K562 (cell line): ENCODE results near the gene GUCA1A. TPM values are rescaled to one million over a fixed set of nuclear protein-coding genes. Genes with fewer than 3 reads are reported as not detected.
A peak's percentile ranks its signal among the peaks of the same experiment; 100 is the strongest.

ENCODE experiments used
- ATF3 ChIP-seq, 2 experiments: fragments of 450-650 bp in 1 of 2; sonication (generic) in 1 of 2; formaldehyde crosslinking in 1 of 2; IDR thresholded peaks in 1 of 2; conservative IDR thresholded peaks in 1 of 2; 2 replicates each; pipeline versions ENCODE4 v1.6.1 to v1.8.1; 2016 to 2023; ENCODE audit warnings: mild to moderate bottlenecking in 2 of 2, moderate library complexity in 2 of 2, inconsistent platforms in 1 of 2, missing genetic modification reagents in 1 of 2
- BRD9 ChIP-seq: fragments of 450-650 bp; IDR thresholded peaks from 2 replicates; pipeline ENCODE4 v1.6.1; 2018; ENCODE audit warnings: low read depth; ENCODE audit not compliant: partially characterized antibody
- CBFA2T3 ChIP-seq: fragments of 450-650 bp; IDR thresholded peaks from 2 replicates; pipeline ENCODE4 v1.6.1; 2017
- CC2D1A ChIP-seq: fragments of 450-650 bp; IDR thresholded peaks from 2 replicates; pipeline ENCODE4 v1.6.1; 2017; ENCODE audit warnings: mild to moderate bottlenecking
- CREB3 ChIP-seq: fragments of 450-650 bp; conservative IDR thresholded peaks from 2 replicates; pipeline ENCODE4 v1.6.1; 2016; ENCODE audit warnings: missing genetic modification characterization, low read depth, mild to moderate bottlenecking, missing compliant biosample characterization, moderate library complexity
- ETS2 ChIP-seq: IDR thresholded peaks from 2 replicates; pipeline ENCODE4 v1.6.1; 2016; ENCODE audit warnings: borderline replicate concordance, missing genetic modification characterization, mild to moderate bottlenecking, moderate library complexity, missing compliant biosample characterization; ENCODE audit not compliant: poor library complexity, severe bottlenecking
- RBM14 ChIP-seq: fragments of 200-400 bp; formaldehyde crosslinking; IDR thresholded peaks from 2 replicates; pipeline ENCODE4 v1.6.1; 2018; ENCODE audit warnings: low read depth, mild to moderate bottlenecking, low read length, moderate library complexity, borderline replicate concordance; ENCODE audit not compliant: insufficient read depth
- RBM17 ChIP-seq: fragments of 200-400 bp; formaldehyde crosslinking; IDR thresholded peaks from 2 replicates; pipeline ENCODE4 v1.6.1; 2017; ENCODE audit warnings: low read depth, mild to moderate bottlenecking, low read length, borderline replicate concordance
- RFX1 ChIP-seq: fragments of 450-650 bp; IDR thresholded peaks from 2 replicates; pipeline ENCODE4 v1.6.1; 2016; ENCODE audit warnings: mild to moderate bottlenecking, moderate library complexity
- STAT5A ChIP-seq: IDR thresholded peaks from 2 replicates; pipeline ENCODE4 v1.6.1; 2012; ENCODE audit warnings: low read length, inconsistent platforms, borderline replicate concordance
- TFAP4 ChIP-seq: sonication (generic); formaldehyde crosslinking; IDR thresholded peaks from 2 replicates; pipeline ENCODE4 v1.8.0; 2022; ENCODE audit warnings: missing genetic modification reagents, mild to moderate bottlenecking, moderate library complexity, borderline replicate concordance
- ZBTB34 ChIP-seq: fragments of 250-450 bp; sonication (Bioruptor Pico); IDR thresholded peaks from 2 replicates; pipeline ENCODE4 v1.8.0; 2021; ENCODE audit warnings: mild to moderate bottlenecking, moderate library complexity
- ZFP30 ChIP-seq: fragments of 250-450 bp; sonication (Bioruptor Pico); IDR thresholded peaks from 2 replicates; pipeline ENCODE4 v1.8.0; 2022; ENCODE audit warnings: moderate library complexity, mild to moderate bottlenecking, inconsistent platforms, borderline replicate concordance
- ZFP36 ChIP-seq: fragments of 150-350 bp; IDR thresholded peaks from 2 replicates; pipeline ENCODE4 v1.6.1; 2018; ENCODE audit warnings: low read length, low read depth; ENCODE audit not compliant: partially characterized antibody
- ZNF239 ChIP-seq: fragments of 250-450 bp; sonication (Bioruptor Pico); IDR thresholded peaks from 2 replicates; pipeline ENCODE4 v1.4.0; 2020; ENCODE audit warnings: mild to moderate bottlenecking
- ZNF561 ChIP-seq: fragments of 450-650 bp; formaldehyde crosslinking; conservative IDR thresholded peaks from 2 replicates; pipeline ENCODE4 v1.4.0; 2020; ENCODE audit warnings: mild to moderate bottlenecking, moderate library complexity
- ZNF696 ChIP-seq: fragments of 250-450 bp; sonication (Bioruptor Pico); conservative IDR thresholded peaks from 2 replicates; pipeline ENCODE4 v1.4.0; 2020; ENCODE audit warnings: mild to moderate bottlenecking, moderate library complexity
- ZSCAN29 ChIP-seq: fragments of 450-650 bp; IDR thresholded peaks from 2 replicates; pipeline ENCODE4 v1.6.1; 2017
- polyA plus RNA-seq, 8 experiments: library from polyadenylated mRNA; depleted of rRNA in 4 of 8; stranded (reverse) in 5 of 8; unstranded in 3 of 8; fragments of >200 nt; fragmentation: Nextera tagmentation in 2 of 8; fragmentation: Illumina TruSeq in 1 of 8; extraction: Ambion mirVana in 2 of 8; extraction: Trizol in 1 of 8; gene quantifications; 2 replicates each; pipeline versions ENCODE4 v1.2.1 to v1.2.3, GENCODE V29; 2011 to 2014; ENCODE audit warnings: inconsistent platforms in 1 of 8, missing spikeins in 1 of 8
- total RNA-seq, 7 experiments: library from RNA; depleted of rRNA in 6 of 7; stranded (reverse); fragments of >200 nt in 6 of 7; fragmentation: Illumina TruSeq in 2 of 7; extraction: Trizol in 2 of 7; gene quantifications; 2 replicates each; pipeline versions ENCODE4 v1.2.1 to v1.2.3, GENCODE V29; 2011 to 2021; ENCODE audit warnings: low replicate concordance in 1 of 7
- TF ChIP-seq, protein P1 (sequence below), 2 experiments: fragments of 450-650 bp; conservative IDR thresholded peaks; 2 replicates each; pipeline ENCODE4 v1.6.1; 2017; ENCODE audit warnings: mild to moderate bottlenecking in 2 of 2, moderate library complexity in 2 of 2
- TF ChIP-seq, protein P2 (sequence below): fragments of 250-450 bp; sonication (Bioruptor Pico); IDR thresholded peaks from 2 replicates; pipeline ENCODE4 v1.5.1; 2021; ENCODE audit warnings: mild to moderate bottlenecking

Gene GUCA1A
- total and polyA plus RNA-seq, 9 of the 15 experiments (the other 6 are each of a cell fraction or from before 2014, with no cell fraction given), result not detected

- TF ChIP-seq ATF3 (IDR thresholded peaks at IDR 0.05) (peak; percentile 77), ATF3 (CRISPR knock-in tag; conservative IDR thresholded peaks at IDR 0.05) (no peak), ZBTB34 (CRISPR knock-in tag) (no peak), ETS2 (tag) (no peak), ZFP30 (no peak), RFX1 (peak; percentile 37), STAT5A (no peak), RBM17 (no peak), CC2D1A (peak; percentile 97), BRD9 (no peak), CREB3 (tag) (no peak), CBFA2T3 (0 out of 2 replicates have a peak, but pooled peaks have one; percentile 9), ZFP36 (no peak), TFAP4 (CRISPR knock-in tag) (peak; percentile 42), ZNF561 (CRISPR knock-in tag) (no peak), ZNF696 (CRISPR knock-in tag) (no peak), RBM14 (no peak), ZSCAN29 (no peak), ZNF239 (CRISPR knock-in tag) (no peak)
- TF ChIP-seq, protein P1, sequence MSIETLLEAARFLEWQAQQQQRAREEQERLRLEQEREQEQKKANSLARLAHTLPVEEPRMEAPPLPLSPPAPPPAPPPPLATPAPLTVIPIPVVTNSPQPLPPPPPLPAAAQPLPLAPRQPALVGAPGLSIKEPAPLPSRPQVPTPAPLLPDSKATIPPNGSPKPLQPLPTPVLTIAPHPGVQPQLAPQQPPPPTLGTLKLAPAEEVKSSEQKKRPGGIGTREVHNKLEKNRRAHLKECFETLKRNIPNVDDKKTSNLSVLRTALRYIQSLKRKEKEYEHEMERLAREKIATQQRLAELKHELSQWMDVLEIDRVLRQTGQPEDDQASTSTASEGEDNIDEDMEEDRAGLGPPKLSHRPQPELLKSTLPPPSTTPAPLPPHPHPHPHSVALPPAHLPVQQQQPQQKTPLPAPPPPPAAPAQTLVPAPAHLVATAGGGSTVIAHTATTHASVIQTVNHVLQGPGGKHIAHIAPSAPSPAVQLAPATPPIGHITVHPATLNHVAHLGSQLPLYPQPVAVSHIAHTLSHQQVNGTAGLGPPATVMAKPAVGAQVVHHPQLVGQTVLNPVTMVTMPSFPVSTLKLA (conservative IDR thresholded peaks at IDR 0.05), result 0 out of 4 replicates have a peak, but pooled peaks of 1 of the 2 experiments have one; percentile 23
- TF ChIP-seq, protein P2, sequence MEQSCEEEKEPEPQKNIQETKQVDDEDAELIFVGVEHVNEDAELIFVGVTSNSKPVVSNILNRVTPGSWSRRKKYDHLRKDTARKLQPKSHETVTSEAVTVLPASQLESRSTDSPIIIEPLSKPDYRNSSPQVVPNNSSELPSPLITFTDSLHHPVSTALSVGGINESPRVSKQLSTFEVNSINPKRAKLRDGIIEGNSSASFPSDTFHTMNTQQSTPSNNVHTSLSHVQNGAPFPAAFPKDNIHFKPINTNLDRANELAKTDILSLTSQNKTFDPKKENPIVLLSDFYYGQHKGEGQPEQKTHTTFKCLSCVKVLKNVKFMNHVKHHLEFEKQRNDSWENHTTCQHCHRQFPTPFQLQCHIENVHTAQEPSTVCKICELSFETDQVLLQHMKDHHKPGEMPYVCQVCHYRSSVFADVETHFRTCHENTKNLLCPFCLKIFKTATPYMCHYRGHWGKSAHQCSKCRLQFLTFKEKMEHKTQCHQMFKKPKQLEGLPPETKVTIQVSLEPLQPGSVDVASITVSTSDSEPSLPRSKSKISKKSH (CRISPR knock-in tag), result no peak
Measured at GRCh38 chr6:42190554-42191183, 17.5 kb downstream of the GUCA1A start (continued).
